ENCODE results near the gene EPB41L4A. TPM values are rescaled to one million over a fixed set of nuclear protein-coding genes. Genes with fewer than 3 reads are reported as not detected.

EPB41L4A gene
- total RNA-seq, 1 experiment from 2014 or later, result 0.87 TPM

DNA sequence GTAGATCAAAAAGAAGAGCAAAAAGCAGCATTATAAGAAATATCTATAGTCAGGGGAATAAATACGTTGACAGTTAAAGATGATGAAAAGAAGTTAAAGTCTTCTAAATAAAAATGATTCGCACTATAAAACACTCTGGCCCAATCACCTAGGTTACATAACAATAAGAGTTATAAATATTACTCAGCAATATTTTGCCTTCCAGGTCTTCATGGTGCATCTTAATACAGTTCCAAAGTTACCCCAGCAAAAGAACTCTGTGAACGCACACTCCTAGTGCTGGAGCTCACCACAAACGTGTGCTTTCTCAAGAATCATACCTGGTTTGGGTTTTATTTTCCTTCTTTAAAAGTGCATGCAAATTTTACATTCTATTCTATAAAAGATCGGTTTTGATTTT lies 44.7 kb downstream of the EPB41L4A start:
- no peak for DNase-seq (ENCODE audit: low read depth, low spot score)
- H3K9me3 ChIP-seq (ENCODE audit: control insufficient read depth, insufficient read depth, low read depth, low read length), result no peaks in the 10 kb centered on the region

DNA sequence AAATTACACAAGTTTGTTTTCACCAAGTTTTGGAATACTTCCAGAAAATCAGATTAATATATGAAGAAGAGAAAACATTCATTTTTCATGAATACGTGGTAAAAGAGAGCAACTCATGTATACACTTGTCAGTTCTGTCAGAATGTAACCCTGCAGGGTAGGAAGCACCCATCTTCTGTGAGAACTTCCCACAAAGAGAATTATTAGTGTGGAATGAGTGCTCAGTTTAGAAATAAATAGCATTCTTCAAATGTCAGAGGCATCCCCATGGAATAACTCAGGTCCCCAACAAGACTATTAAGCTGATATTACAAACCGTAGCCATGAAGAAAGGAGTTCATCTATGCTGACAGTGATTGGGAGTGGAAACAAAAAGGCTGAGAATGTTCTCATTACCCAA lies 45.2 kb downstream of the EPB41L4A start:
- no peaks in the 10 kb centered on the region for H3K9me3 ChIP-seq (ENCODE audit: control insufficient read depth, insufficient read depth, low read depth, low read length)
- in situ Hi-C loops (cut with HindIII; ENCODE audit: low pct_unique_long_range_greater_than_20kb, low sequenced_read_pairs) (no loop called here), intact Hi-C loops (cut with micrococcal nuclease; ENCODE audit: unreplicated experiment) (no loop called here)
- ChIA-PET CTCF (no interaction called here), POLR2A (no interaction called here)
- BruUV-seq (replicated peaks), result no TSS peak
- no peak overlapping the region for H3K4me3 ChIP-seq (ENCODE audit: low read depth in 2 of 2, low read length in 2 of 2)
- TF ChIP-seq, protein P1, sequence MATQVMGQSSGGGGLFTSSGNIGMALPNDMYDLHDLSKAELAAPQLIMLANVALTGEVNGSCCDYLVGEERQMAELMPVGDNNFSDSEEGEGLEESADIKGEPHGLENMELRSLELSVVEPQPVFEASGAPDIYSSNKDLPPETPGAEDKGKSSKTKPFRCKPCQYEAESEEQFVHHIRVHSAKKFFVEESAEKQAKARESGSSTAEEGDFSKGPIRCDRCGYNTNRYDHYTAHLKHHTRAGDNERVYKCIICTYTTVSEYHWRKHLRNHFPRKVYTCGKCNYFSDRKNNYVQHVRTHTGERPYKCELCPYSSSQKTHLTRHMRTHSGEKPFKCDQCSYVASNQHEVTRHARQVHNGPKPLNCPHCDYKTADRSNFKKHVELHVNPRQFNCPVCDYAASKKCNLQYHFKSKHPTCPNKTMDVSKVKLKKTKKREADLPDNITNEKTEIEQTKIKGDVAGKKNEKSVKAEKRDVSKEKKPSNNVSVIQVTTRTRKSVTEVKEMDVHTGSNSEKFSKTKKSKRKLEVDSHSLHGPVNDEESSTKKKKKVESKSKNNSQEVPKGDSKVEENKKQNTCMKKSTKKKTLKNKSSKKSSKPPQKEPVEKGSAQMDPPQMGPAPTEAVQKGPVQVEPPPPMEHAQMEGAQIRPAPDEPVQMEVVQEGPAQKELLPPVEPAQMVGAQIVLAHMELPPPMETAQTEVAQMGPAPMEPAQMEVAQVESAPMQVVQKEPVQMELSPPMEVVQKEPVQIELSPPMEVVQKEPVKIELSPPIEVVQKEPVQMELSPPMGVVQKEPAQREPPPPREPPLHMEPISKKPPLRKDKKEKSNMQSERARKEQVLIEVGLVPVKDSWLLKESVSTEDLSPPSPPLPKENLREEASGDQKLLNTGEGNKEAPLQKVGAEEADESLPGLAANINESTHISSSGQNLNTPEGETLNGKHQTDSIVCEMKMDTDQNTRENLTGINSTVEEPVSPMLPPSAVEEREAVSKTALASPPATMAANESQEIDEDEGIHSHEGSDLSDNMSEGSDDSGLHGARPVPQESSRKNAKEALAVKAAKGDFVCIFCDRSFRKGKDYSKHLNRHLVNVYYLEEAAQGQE (IDR thresholded peaks at IDR 0.05; ENCODE audit: insufficient read depth in 1 of 2, low read depth in 2 of 2, low read length in 1 of 2), result no peak
- TF ChIP-seq SIN3A (IDR thresholded peaks at IDR 0.05; ENCODE audit: borderline replicate concordance, insufficient read depth, low read depth, low read length) (no peak), TCF7L2 (IDR thresholded peaks at IDR 0.05; ENCODE audit: low read depth, low read length) (no peak), POLR2AphosphoS5 (IDR thresholded peaks at IDR 0.05; ENCODE audit: low read depth, low read length) (no peak)
- TF ChIP-seq, protein P2, sequence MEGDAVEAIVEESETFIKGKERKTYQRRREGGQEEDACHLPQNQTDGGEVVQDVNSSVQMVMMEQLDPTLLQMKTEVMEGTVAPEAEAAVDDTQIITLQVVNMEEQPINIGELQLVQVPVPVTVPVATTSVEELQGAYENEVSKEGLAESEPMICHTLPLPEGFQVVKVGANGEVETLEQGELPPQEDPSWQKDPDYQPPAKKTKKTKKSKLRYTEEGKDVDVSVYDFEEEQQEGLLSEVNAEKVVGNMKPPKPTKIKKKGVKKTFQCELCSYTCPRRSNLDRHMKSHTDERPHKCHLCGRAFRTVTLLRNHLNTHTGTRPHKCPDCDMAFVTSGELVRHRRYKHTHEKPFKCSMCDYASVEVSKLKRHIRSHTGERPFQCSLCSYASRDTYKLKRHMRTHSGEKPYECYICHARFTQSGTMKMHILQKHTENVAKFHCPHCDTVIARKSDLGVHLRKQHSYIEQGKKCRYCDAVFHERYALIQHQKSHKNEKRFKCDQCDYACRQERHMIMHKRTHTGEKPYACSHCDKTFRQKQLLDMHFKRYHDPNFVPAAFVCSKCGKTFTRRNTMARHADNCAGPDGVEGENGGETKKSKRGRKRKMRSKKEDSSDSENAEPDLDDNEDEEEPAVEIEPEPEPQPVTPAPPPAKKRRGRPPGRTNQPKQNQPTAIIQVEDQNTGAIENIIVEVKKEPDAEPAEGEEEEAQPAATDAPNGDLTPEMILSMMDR (IDR thresholded peaks at IDR 0.05), result no peak
- no peaks in the 10 kb centered on the region for H3K27me3 ChIP-seq (ENCODE audit: control insufficient read depth, insufficient read depth, low read length)
- ATAC-seq (no peak), DNase-seq (ENCODE audit: low read depth, low spot score) (no peak)
- no peaks in the 10 kb centered on the region for H3K4me1 ChIP-seq (ENCODE audit: control insufficient read depth, insufficient read depth, low read length)
- no peaks in the 10 kb centered on the region for H3K36me3 ChIP-seq (ENCODE audit: control insufficient read depth, insufficient read depth, low read length)
- H3K27ac ChIP-seq (ENCODE audit: low read length), result no peak overlapping the region

More for the DNA sequence above, 44.7 kb downstream of the EPB41L4A start:
- no TSS peak for BruUV-seq (replicated peaks)
- Histone ChIP-seq H3K4me3 (ENCODE audit: low read depth in 2 of 2, low read length in 2 of 2) (no peak overlapping the region), H3K36me3 (ENCODE audit: control insufficient read depth, insufficient read depth, low read length) (no peaks in the 10 kb centered on the region), H3K27me3 (ENCODE audit: control insufficient read depth, insufficient read depth, low read length) (no peaks in the 10 kb centered on the region), H3K4me1 (ENCODE audit: control insufficient read depth, insufficient read depth, low read length) (no peaks in the 10 kb centered on the region), H3K27ac (ENCODE audit: low read length) (no peak overlapping the region)
- in situ Hi-C loops (cut with HindIII; ENCODE audit: low pct_unique_long_range_greater_than_20kb, low sequenced_read_pairs), result no loop called here
- POLR2A ChIA-PET, result no interaction called here
- intact Hi-C loops (cut with micrococcal nuclease; ENCODE audit: unreplicated experiment), result no loop called here
- TF ChIP-seq, protein P1 (IDR thresholded peaks at IDR 0.05; ENCODE audit: insufficient read depth in 1 of 2, low read depth in 2 of 2, low read length in 1 of 2), result no peak
- TF ChIP-seq, protein P2 (IDR thresholded peaks at IDR 0.05), result no peak
- TF ChIP-seq POLR2AphosphoS5 (IDR thresholded peaks at IDR 0.05; ENCODE audit: low read depth, low read length) (no peak), SIN3A (IDR thresholded peaks at IDR 0.05; ENCODE audit: borderline replicate concordance, insufficient read depth, low read depth, low read length) (no peak), TCF7L2 (IDR thresholded peaks at IDR 0.05; ENCODE audit: low read depth, low read length) (no peak)
- CTCF ChIA-PET, result no interaction called here
- ATAC-seq, result no peak
